ENCODE measurements around the gene SEC61B. TPM values are rescaled to one million over a fixed set of nuclear protein-coding genes. Genes with fewer than 3 reads are reported as not detected.

Gene SEC61B
- total RNA-seq, 2 donors from 2014 or later: 67.7 to 126 TPM

- WGBS: 84% methylated on average over 2 of the region's 2 CpGs
- H3K4me1 ChIP-seq (replicated peaks): peaks cover 2% of the 10 kb centered on the region
- intact Hi-C loops (cut with DNase I): loop anchor here (5.0 kb wide), 2 partner anchors 37 to 593 kb away; no protein-coding TSS in a partner anchor
Observed at GRCh38 chr9:99224445-99224844, 2.4 kb downstream of the SEC61B start.

DNA sequence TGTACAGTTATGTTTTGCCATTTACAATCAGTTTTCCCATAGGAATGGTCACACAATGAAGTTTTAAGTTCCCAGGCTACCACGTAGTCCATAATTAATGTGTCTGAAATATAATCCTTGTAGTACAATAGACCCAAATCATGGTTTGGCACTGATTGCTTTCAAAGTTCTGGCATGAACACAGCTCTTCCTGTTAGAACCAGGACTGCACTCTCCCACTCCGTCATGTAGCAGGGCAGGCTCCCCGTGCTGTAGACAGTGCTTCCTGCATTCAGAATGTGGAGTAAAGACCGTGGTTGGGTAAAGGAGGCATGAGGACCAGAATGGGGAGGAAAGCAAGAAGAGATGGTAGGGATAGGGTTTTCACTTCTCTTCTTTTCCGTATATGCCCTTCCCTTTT, 4.0 kb downstream of the SEC61B start:
- DNase-seq (ENCODE audit: low spot score): no peak
- Histone ChIP-seq H3K4me3 (no peak overlapping the region), H3K27me3 (replicated peaks; ENCODE audit: insufficient read depth) (no peaks in the 10 kb centered on the region), H3K4me1 (replicated peaks) (peaks cover 2% of the 10 kb centered on the region), H3K9me3 (no peaks in the 10 kb centered on the region), H3K36me3 (peaks cover 0 to 11% of the 10 kb centered on the region in 2 donors), H3K27ac (no peak overlapping the region)
- TF ChIP-seq POLR2AphosphoS5 (IDR thresholded peaks at IDR 0.05) (no peak), POLR2A (IDR thresholded peaks at IDR 0.05) (no peak)
- TF ChIP-seq, protein P1, sequence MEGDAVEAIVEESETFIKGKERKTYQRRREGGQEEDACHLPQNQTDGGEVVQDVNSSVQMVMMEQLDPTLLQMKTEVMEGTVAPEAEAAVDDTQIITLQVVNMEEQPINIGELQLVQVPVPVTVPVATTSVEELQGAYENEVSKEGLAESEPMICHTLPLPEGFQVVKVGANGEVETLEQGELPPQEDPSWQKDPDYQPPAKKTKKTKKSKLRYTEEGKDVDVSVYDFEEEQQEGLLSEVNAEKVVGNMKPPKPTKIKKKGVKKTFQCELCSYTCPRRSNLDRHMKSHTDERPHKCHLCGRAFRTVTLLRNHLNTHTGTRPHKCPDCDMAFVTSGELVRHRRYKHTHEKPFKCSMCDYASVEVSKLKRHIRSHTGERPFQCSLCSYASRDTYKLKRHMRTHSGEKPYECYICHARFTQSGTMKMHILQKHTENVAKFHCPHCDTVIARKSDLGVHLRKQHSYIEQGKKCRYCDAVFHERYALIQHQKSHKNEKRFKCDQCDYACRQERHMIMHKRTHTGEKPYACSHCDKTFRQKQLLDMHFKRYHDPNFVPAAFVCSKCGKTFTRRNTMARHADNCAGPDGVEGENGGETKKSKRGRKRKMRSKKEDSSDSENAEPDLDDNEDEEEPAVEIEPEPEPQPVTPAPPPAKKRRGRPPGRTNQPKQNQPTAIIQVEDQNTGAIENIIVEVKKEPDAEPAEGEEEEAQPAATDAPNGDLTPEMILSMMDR (IDR thresholded peaks at IDR 0.05): no peak
- intact Hi-C loops (cut with DNase I): no loop called here
- WGBS: 68% methylated on average over 5 of the region's 5 CpGs

More at GRCh38 chr9:99224445-99224844, 2.4 kb downstream of the SEC61B start:
- TF ChIP-seq POLR2AphosphoS5 (IDR thresholded peaks at IDR 0.05) (no peak), POLR2A (IDR thresholded peaks at IDR 0.05) (no peak)
- TF ChIP-seq, protein P1 (IDR thresholded peaks at IDR 0.05): no peak
- Histone ChIP-seq H3K27ac (no peak overlapping the region), H3K4me3 (no peak overlapping the region), H3K36me3 (peaks cover 0 to 11% of the 10 kb centered on the region in 2 donors), H3K9me3 (no peaks in the 10 kb centered on the region), H3K27me3 (replicated peaks; ENCODE audit: insufficient read depth) (no peaks in the 10 kb centered on the region)
- no peak for DNase-seq (ENCODE audit: low spot score)

DNA sequence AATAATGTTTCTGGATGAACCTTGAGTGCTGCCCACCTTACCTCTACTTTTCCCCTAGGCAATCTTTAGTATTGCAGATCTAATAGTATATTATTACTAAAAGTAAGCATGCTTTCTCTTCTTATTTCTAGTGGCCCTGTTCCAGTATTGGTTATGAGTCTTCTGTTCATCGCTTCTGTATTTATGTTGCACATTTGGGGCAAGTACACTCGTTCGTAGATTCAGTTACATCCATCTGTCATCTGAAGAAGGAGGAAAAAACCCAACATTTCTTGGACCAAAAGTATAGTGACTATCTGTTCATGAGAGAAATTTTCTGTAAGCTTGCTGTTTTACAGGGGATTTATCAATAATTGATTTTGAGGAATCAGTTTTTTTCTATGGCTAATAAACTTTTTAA, 8.1 kb downstream of the SEC61B start:
- Histone ChIP-seq H3K4me1 (replicated peaks) (no peaks in the 10 kb centered on the region), H3K36me3 (peaks cover 0 to 11% of the 10 kb centered on the region in 2 donors), H3K9me3 (no peaks in the 10 kb centered on the region), H3K4me3 (no peak overlapping the region), H3K27me3 (replicated peaks; ENCODE audit: insufficient read depth) (no peaks in the 10 kb centered on the region), H3K27ac (no peak overlapping the region)
- no peak for DNase-seq (ENCODE audit: low spot score)
- WGBS: 92% methylated on average over 3 of the region's 3 CpGs
- TF ChIP-seq POLR2A (IDR thresholded peaks at IDR 0.05) (no peak), POLR2AphosphoS5 (IDR thresholded peaks at IDR 0.05) (no peak)
- TF ChIP-seq, protein P1 (IDR thresholded peaks at IDR 0.05): no peak
- intact Hi-C loops (cut with DNase I): no loop called here

DNA sequence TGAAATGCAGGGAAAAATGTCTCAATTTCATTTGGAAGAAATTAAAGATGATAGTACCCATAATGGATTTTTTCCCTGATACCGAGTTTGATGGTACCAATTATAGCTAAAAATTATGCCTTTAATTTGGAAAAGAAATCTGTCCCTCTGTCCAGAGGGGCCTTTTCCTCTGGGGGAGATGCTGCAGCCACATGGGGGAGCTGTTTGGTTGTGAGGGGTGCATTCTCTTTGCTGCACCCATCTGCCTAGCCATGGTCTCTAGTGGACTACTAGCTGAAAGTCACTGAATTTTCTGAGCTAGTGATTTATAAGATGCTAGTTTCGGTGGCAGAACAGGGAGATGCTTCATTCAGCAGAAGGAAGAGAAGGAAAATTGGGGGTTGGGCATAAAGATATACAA, 9.6 kb downstream of the SEC61B start:
- Histone ChIP-seq H3K4me3 (no peak overlapping the region), H3K36me3 (peaks cover 0 to 11% of the 10 kb centered on the region in 2 donors), H3K27ac (no peak overlapping the region), H3K4me1 (replicated peaks) (no peaks in the 10 kb centered on the region), H3K9me3 (no peaks in the 10 kb centered on the region), H3K27me3 (replicated peaks; ENCODE audit: insufficient read depth) (no peaks in the 10 kb centered on the region)
- TF ChIP-seq POLR2A (IDR thresholded peaks at IDR 0.05) (no peak), POLR2AphosphoS5 (IDR thresholded peaks at IDR 0.05) (no peak)
- TF ChIP-seq, protein P1 (IDR thresholded peaks at IDR 0.05): peak in 1 of 4 experiments; percentile 15
- WGBS: 90% methylated on average over 2 of the region's 2 CpGs
- intact Hi-C loops (cut with DNase I): no loop called here
- no peak for DNase-seq (ENCODE audit: low spot score)

DNA sequence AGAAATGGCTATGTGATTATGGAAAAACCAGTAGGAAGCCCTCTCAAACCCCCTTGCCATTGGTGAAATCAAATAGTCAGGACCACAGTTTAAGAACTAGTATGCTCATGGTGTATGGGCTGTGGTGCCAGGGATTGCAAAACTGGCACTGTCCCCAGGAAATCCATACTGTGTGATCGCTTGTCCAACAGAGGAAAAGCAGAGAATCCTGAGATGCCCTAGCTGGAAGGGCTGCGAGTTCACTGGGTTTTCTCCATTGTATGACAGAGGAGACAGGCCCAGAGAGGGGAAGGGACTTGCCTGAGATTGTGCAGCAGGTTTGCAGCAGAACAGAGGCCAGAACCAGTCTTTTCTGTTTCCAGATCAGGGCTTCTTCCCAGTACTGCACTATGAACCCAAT, 12.5 kb downstream of the SEC61B start:
- intact Hi-C loops (cut with DNase I): no loop called here
- Histone ChIP-seq H3K27me3 (replicated peaks; ENCODE audit: insufficient read depth) (no peaks in the 10 kb centered on the region), H3K4me1 (replicated peaks) (no peaks in the 10 kb centered on the region), H3K9me3 (no peaks in the 10 kb centered on the region), H3K27ac (no peak overlapping the region), H3K36me3 (no peaks in the 10 kb centered on the region), H3K4me3 (no peak overlapping the region)
- no peak for DNase-seq (ENCODE audit: low spot score)
- 91% methylated on average over 2 of the region's 2 CpGs for WGBS
- TF ChIP-seq POLR2A (IDR thresholded peaks at IDR 0.05) (no peak), POLR2AphosphoS5 (IDR thresholded peaks at IDR 0.05) (no peak)
- TF ChIP-seq, protein P1 (IDR thresholded peaks at IDR 0.05): no peak
